Measurements from ENCODE around the gene USP3. TPM values are rescaled to one million over a fixed set of nuclear protein-coding genes. Genes with fewer than 3 reads are reported as not detected.

The USP3 gene
- total and polyA plus RNA-seq, 10 of the 15 experiments (the other 5 are each of a cell fraction or from before 2014, with no cell fraction given) = 23.8 to 64.5 (median 50.3) TPM

GRCh38 chr15:63601026-63601703 is 96.8 kb downstream of the USP3 start (continued):
- TF ChIP-seq HDAC6 (IDR thresholded peaks at IDR 0.05; ENCODE audit: unreplicated experiment) = peak; percentile 23
- TF ChIP-seq CBFB (IDR thresholded peaks at IDR 0.05; ENCODE audit: low read depth) = peak; percentile 88
- peak; percentile 9; the same call in 1 of the 2 replicates for TF ChIP-seq BACH1 (IDR thresholded peaks at IDR 0.05; ENCODE audit: borderline replicate concordance)
- no peak for TF ChIP-seq ZNF687 (IDR thresholded peaks at IDR 0.05)
- TF ChIP-seq SRF (IDR thresholded peaks at IDR 0.05; ENCODE audit: low read depth in 2 of 2, low read length in 2 of 2) = 0 out of 4 replicates have a peak, but pooled peaks of 1 of the 2 experiments have one; percentile 8
- TF ChIP-seq, protein P1, sequence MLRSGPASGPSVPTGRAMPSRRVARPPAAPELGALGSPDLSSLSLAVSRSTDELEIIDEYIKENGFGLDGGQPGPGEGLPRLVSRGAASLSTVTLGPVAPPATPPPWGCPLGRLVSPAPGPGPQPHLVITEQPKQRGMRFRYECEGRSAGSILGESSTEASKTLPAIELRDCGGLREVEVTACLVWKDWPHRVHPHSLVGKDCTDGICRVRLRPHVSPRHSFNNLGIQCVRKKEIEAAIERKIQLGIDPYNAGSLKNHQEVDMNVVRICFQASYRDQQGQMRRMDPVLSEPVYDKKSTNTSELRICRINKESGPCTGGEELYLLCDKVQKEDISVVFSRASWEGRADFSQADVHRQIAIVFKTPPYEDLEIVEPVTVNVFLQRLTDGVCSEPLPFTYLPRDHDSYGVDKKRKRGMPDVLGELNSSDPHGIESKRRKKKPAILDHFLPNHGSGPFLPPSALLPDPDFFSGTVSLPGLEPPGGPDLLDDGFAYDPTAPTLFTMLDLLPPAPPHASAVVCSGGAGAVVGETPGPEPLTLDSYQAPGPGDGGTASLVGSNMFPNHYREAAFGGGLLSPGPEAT (IDR thresholded peaks at IDR 0.05; ENCODE audit: low read depth) = peak; percentile 53; the same call in 1 of the 2 replicates
- no peak for TF ChIP-seq KLF5 (IDR thresholded peaks at IDR 0.05; ENCODE audit: partially characterized antibody)
- 0 out of 2 replicates have a peak, but pooled peaks have one; percentile 47 for TF ChIP-seq MLLT1 (IDR thresholded peaks at IDR 0.05)
- TF ChIP-seq, protein P2, sequence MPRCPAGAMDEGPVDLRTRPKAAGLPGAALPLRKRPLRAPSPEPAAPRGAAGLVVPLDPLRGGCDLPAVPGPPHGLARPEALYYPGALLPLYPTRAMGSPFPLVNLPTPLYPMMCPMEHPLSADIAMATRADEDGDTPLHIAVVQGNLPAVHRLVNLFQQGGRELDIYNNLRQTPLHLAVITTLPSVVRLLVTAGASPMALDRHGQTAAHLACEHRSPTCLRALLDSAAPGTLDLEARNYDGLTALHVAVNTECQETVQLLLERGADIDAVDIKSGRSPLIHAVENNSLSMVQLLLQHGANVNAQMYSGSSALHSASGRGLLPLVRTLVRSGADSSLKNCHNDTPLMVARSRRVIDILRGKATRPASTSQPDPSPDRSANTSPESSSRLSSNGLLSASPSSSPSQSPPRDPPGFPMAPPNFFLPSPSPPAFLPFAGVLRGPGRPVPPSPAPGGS (IDR thresholded peaks at IDR 0.05; ENCODE audit: borderline replicate concordance, insufficient read depth, low read depth, low read length, poor library complexity, severe bottlenecking) = peak; percentile 65
- TF ChIP-seq ZNF217 (IDR thresholded peaks at IDR 0.05) = no peak
- 0 out of 2 replicates have a peak, but pooled peaks have one; percentile 25 for TF ChIP-seq HDGF (IDR thresholded peaks at IDR 0.05)
- TF ChIP-seq TAF1 (IDR thresholded peaks at IDR 0.05; ENCODE audit: borderline replicate concordance, low read depth, low read length) = 0 out of 2 replicates have a peak, but pooled peaks have one; percentile 0
- TF ChIP-seq NFXL1 (IDR thresholded peaks at IDR 0.05; ENCODE audit: borderline replicate concordance) = no peak
- no peak for TF ChIP-seq ASH2L (IDR thresholded peaks at IDR 0.05; ENCODE audit: borderline replicate concordance, low read depth)
- TF ChIP-seq FOXK2 (IDR thresholded peaks at IDR 0.05) = no peak
- TF ChIP-seq MAX (IDR thresholded peaks at IDR 0.05; ENCODE audit: low read depth, low read length) = no peak
- TF ChIP-seq PAX5 (IDR thresholded peaks at IDR 0.05; ENCODE audit: borderline replicate concordance, low read depth, low read length) = no peak; the same call in 1 of the 2 replicates
- peak; percentile 94 for TF ChIP-seq RUNX3 (IDR thresholded peaks at IDR 0.05; ENCODE audit: low read length)
- no peak for TF ChIP-seq TCF7 (IDR thresholded peaks at IDR 0.05; ENCODE audit: borderline replicate concordance)
- no peak for TF ChIP-seq RCOR1 (conservative IDR thresholded peaks at IDR 0.05; ENCODE audit: low read depth, low read length)
- TF ChIP-seq EED (IDR thresholded peaks at IDR 0.05; ENCODE audit: low read depth) = peak; percentile 66; the same call in 1 of the 2 replicates
- no peak for TF ChIP-seq SPI1 (IDR thresholded peaks at IDR 0.05; ENCODE audit: borderline replicate concordance, insufficient read depth, low read depth, low read length)
